Head of caudate nucleus (tissue), 42 donors: ENCODE measurements around the gene GPR139.

ENCODE experiments used
- DNase-seq, 42 donors: peaks; one replicate each; pipeline versions ENCODE4 v3.0.0 to v3.0.0-alpha.2; 2020 to 2021; ENCODE audit warnings: mixed read lengths in 7 of 42
- intact Hi-C: fragments of 100-400 bp; cut with DNase I; formaldehyde crosslinking; loops from one replicate; pipeline ENCODE4 v1.15.0; 2022

GPR139 gene

GRCh38 chr16:20064520-20064919 lies 9.2 kb downstream of the GPR139 start:
- DNase-seq: no peak
- intact Hi-C loops: no loop called here

- DNase-seq: no peak
- intact Hi-C loops: no loop called here
Observed at GRCh38 chr16:20061132-20061531, 12.6 kb downstream of the GPR139 start.

- intact Hi-C loops: no loop called here
- DNase-seq: no peak
Observed at GRCh38 chr16:20056436-20056835, 17.3 kb downstream of the GPR139 start.

GRCh38 chr16:20053336-20053735 lies 20.4 kb downstream of the GPR139 start:
- no peak for DNase-seq
- intact Hi-C loops: no loop called here

- DNase-seq: peak in 41 of 42 donors; percentile 24 to 88 (median 66)
- intact Hi-C loops: no loop called here
Observed at GRCh38 chr16:20051611-20052010, 22.1 kb downstream of the GPR139 start.

GRCh38 chr16:20051147-20051546 lies 22.5 kb downstream of the GPR139 start:
- intact Hi-C loops: no loop called here
- peak in 29 of 42 donors; percentile 6 to 76 (median 38) for DNase-seq

- no peak for DNase-seq
- intact Hi-C loops: no loop called here
Observed at GRCh38 chr16:20049831-20050230, 23.9 kb downstream of the GPR139 start.

GRCh38 chr16:20045886-20046285 lies 27.8 kb downstream of the GPR139 start:
- intact Hi-C loops: no loop called here

GRCh38 chr16:20042848-20043247 lies 30.8 kb downstream of the GPR139 start:
- no peak for DNase-seq
- intact Hi-C loops: no loop called here

More at GRCh38 chr16:20045886-20046285, 27.8 kb downstream of the GPR139 start:
- no peak for DNase-seq

GRCh38 chr16:20041924-20042596 lies 31.6 kb downstream of the GPR139 start:
- intact Hi-C loops: no loop called here
- DNase-seq: no peak

GRCh38 chr16:20040011-20040410 lies 33.7 kb downstream of the GPR139 start:
- no peak for DNase-seq
- intact Hi-C loops: no loop called here

GRCh38 chr16:20029611-20030010 lies 44.1 kb downstream of the GPR139 start:
- intact Hi-C loops: no loop called here
- no peak for DNase-seq

- DNase-seq: peak in 11 of 42 donors; percentile 3 to 63 (median 25)
Observed at GRCh38 chr16:20026361-20027072, 47.2 kb downstream of the GPR139 start.

GRCh38 chr16:20023190-20023589 lies 50.5 kb downstream of the GPR139 start:
- intact Hi-C loops: no loop called here
- DNase-seq: no peak

More at GRCh38 chr16:20026361-20027072, 47.2 kb downstream of the GPR139 start:
- intact Hi-C loops: no loop called here

GRCh38 chr16:20020976-20021375 lies 52.7 kb downstream of the GPR139 start:
- intact Hi-C loops: no loop called here
- no peak for DNase-seq

GRCh38 chr16:20020083-20020482 lies 53.6 kb downstream of the GPR139 start:
- DNase-seq: no peak
- intact Hi-C loops: no loop called here

- DNase-seq: no peak
- intact Hi-C loops: no loop called here
Observed at GRCh38 chr16:20016234-20016633, 57.5 kb downstream of the GPR139 start.

- intact Hi-C loops: no loop called here
- no peak for DNase-seq
Observed at GRCh38 chr16:20004931-20005330, 68.8 kb downstream of the GPR139 start.

- no peak for DNase-seq
- intact Hi-C loops: no loop called here
Observed at GRCh38 chr16:20002936-20003335, 70.8 kb downstream of the GPR139 start.

- intact Hi-C loops: no loop called here
- DNase-seq: no peak
Observed at GRCh38 chr16:20001856-20002707, 71.6 kb downstream of the GPR139 start.
